ENCODE data around the gene DDX19B. TPM values are rescaled to one million over a fixed set of nuclear protein-coding genes. Genes with fewer than 3 reads are reported as not detected.

Gene DDX19B
- total RNA-seq, 1 experiment from 2014 or later = 74.5 TPM

- ChIA-PET POLR2A (no interaction called here), CTCF (interaction anchor here (0.6 kb wide), 1 partner anchor 67 kb away, joined by 4 read pairs; no protein-coding TSS in a partner anchor)
- H3K27me3 ChIP-seq (replicated peaks; ENCODE audit: control insufficient read depth, insufficient read depth, low read length) = no peaks in the 10 kb centered on the region
- BruUV-seq (replicated peaks) = no TSS peak
- no peak overlapping the region for H3K4me3 Mint-ChIP-seq (ENCODE audit: unreplicated experiment)
- no peaks in the 10 kb centered on the region for H3K4me1 ChIP-seq
- intact Hi-C loops (cut with micrococcal nuclease; ENCODE audit: unreplicated experiment) = no loop called here
- no peaks in the 10 kb centered on the region for H3K9me3 ChIP-seq
- no peak overlapping the region for H3K27ac Mint-ChIP-seq (ENCODE audit: unreplicated experiment)
- peaks cover 6% of the 10 kb centered on the region for H3K4me1 Mint-ChIP-seq (ENCODE audit: low read depth, unreplicated experiment)
- no peaks in the 10 kb centered on the region for H3K36me3 ChIP-seq (ENCODE audit: control insufficient read depth, insufficient read depth, low read length)
- H3K36me3 Mint-ChIP-seq (ENCODE audit: insufficient read depth, unreplicated experiment) = peaks cover 19% of the 10 kb centered on the region
- no peak for DNase-seq
- TF ChIP-seq, protein P1, sequence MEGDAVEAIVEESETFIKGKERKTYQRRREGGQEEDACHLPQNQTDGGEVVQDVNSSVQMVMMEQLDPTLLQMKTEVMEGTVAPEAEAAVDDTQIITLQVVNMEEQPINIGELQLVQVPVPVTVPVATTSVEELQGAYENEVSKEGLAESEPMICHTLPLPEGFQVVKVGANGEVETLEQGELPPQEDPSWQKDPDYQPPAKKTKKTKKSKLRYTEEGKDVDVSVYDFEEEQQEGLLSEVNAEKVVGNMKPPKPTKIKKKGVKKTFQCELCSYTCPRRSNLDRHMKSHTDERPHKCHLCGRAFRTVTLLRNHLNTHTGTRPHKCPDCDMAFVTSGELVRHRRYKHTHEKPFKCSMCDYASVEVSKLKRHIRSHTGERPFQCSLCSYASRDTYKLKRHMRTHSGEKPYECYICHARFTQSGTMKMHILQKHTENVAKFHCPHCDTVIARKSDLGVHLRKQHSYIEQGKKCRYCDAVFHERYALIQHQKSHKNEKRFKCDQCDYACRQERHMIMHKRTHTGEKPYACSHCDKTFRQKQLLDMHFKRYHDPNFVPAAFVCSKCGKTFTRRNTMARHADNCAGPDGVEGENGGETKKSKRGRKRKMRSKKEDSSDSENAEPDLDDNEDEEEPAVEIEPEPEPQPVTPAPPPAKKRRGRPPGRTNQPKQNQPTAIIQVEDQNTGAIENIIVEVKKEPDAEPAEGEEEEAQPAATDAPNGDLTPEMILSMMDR (IDR thresholded peaks at IDR 0.05; ENCODE audit: insufficient read depth in 1 of 2, low read depth in 1 of 2, low read length in 1 of 2, severe bottlenecking in 1 of 2, unreplicated experiment in 1 of 2) = no peak
- H3K4me3 ChIP-seq (ENCODE audit: low read depth, low read length) = no peak overlapping the region
- H3K9me3 Mint-ChIP-seq (ENCODE audit: unreplicated experiment) = no peaks in the 10 kb centered on the region
- no peaks in the 10 kb centered on the region for H3K27me3 Mint-ChIP-seq (ENCODE audit: insufficient read depth, unreplicated experiment)
These were observed 4.5 kb upstream of the DDX19B start for GRCh38 chr16:70294385-70295025.

GRCh38 chr16:70295634-70296033, 3.4 kb upstream of the DDX19B start:
- no peaks in the 10 kb centered on the region for H3K27me3 Mint-ChIP-seq (ENCODE audit: insufficient read depth, unreplicated experiment)
- POLR2A ChIA-PET = no interaction called here
- Histone ChIP-seq H3K27me3 (replicated peaks; ENCODE audit: control insufficient read depth, insufficient read depth, low read length) (no peaks in the 10 kb centered on the region), H3K36me3 (ENCODE audit: control insufficient read depth, insufficient read depth, low read length) (no peaks in the 10 kb centered on the region), H3K9me3 (no peaks in the 10 kb centered on the region; the same call in 1 of the 2 replicates), H3K4me3 (ENCODE audit: low read depth, low read length) (no peak overlapping the region), H3K4me1 (no peaks in the 10 kb centered on the region)
- H3K4me3 Mint-ChIP-seq (ENCODE audit: unreplicated experiment) = no peak overlapping the region
- peaks cover 11% of the 10 kb centered on the region for H3K4me1 Mint-ChIP-seq (ENCODE audit: low read depth, unreplicated experiment)
- intact Hi-C loops (cut with micrococcal nuclease; ENCODE audit: unreplicated experiment) = no loop called here
- CTCF ChIA-PET = no interaction called here
- TF ChIP-seq, protein P1 (IDR thresholded peaks at IDR 0.05; ENCODE audit: insufficient read depth in 1 of 2, low read depth in 1 of 2, low read length in 1 of 2, severe bottlenecking in 1 of 2, unreplicated experiment in 1 of 2) = no peak
- no peak for DNase-seq
- H3K36me3 Mint-ChIP-seq (ENCODE audit: insufficient read depth, unreplicated experiment) = peaks cover 19% of the 10 kb centered on the region
- no TSS peak for BruUV-seq (replicated peaks)
- no peak overlapping the region for H3K27ac Mint-ChIP-seq (ENCODE audit: unreplicated experiment)
- peaks cover 2% of the 10 kb centered on the region for H3K9me3 Mint-ChIP-seq (ENCODE audit: unreplicated experiment)

- BruUV-seq (replicated peaks) = no TSS peak
- Histone ChIP-seq H3K4me1 (peaks cover 7% of the 10 kb centered on the region; the same call in 1 of the 2 replicates), H3K27me3 (replicated peaks; ENCODE audit: control insufficient read depth, insufficient read depth, low read length) (no peaks in the 10 kb centered on the region), H3K4me3 (ENCODE audit: low read depth, low read length) (no peak overlapping the region), H3K9me3 (peaks cover 8% of the 10 kb centered on the region), H3K36me3 (ENCODE audit: control insufficient read depth, insufficient read depth, low read length) (peaks cover 1% of the 10 kb centered on the region)
- intact Hi-C loops (cut with micrococcal nuclease; ENCODE audit: unreplicated experiment) = no loop called here
- peak overlapping the region; percentile 99 for H3K27ac Mint-ChIP-seq (ENCODE audit: unreplicated experiment)
- peak overlapping the region; percentile 97 for H3K4me3 Mint-ChIP-seq (ENCODE audit: unreplicated experiment)
- H3K27me3 Mint-ChIP-seq (ENCODE audit: insufficient read depth, unreplicated experiment) = no peaks in the 10 kb centered on the region
- POLR2A ChIA-PET = interaction anchor here (0.6 kb wide), 1 partner anchor 198 kb away, joined by 3 read pairs; no protein-coding TSS in a partner anchor
- no peak for DNase-seq
- TF ChIP-seq, protein P1 (IDR thresholded peaks at IDR 0.05; ENCODE audit: insufficient read depth in 1 of 2, low read depth in 1 of 2, low read length in 1 of 2, severe bottlenecking in 1 of 2, unreplicated experiment in 1 of 2) = no peak
- H3K36me3 Mint-ChIP-seq (ENCODE audit: insufficient read depth, unreplicated experiment) = peaks cover 55% of the 10 kb centered on the region
- CTCF ChIA-PET = interaction anchor here (0.7 kb wide), 1 partner anchor 212 kb away, joined by 3 read pairs; no protein-coding TSS in a partner anchor
- H3K4me1 Mint-ChIP-seq (ENCODE audit: low read depth, unreplicated experiment) = peaks cover 30% of the 10 kb centered on the region
- H3K9me3 Mint-ChIP-seq (ENCODE audit: unreplicated experiment) = peaks cover 23% of the 10 kb centered on the region
These were observed 2.1 kb downstream of the DDX19B start for GRCh38 chr16:70301121-70301520.

All from Caco-2 (cell line).